ENCODE data around the gene ARID5B.

ARID5B gene

DNA sequence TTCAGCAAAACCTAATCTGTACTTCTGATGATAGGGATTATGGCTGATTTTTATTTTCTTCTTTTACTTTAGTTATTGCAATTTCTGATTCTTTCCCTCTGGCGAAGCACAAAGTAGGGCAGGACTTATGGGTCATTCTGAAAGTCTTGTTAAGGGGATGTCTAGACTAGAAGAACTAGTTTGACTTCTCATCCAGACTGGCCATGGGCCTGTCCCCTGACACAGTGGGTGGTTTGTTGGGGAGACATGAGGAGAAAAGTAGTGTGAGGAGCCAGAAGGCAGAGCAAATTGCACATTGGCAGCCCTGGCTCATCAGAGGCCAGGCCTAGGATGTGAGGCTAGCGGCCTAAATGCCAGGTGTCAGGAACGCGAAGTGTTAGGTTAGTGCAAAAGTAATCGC is 214.3 kb downstream of the ARID5B start:
- no peak for DNase-seq

DNA sequence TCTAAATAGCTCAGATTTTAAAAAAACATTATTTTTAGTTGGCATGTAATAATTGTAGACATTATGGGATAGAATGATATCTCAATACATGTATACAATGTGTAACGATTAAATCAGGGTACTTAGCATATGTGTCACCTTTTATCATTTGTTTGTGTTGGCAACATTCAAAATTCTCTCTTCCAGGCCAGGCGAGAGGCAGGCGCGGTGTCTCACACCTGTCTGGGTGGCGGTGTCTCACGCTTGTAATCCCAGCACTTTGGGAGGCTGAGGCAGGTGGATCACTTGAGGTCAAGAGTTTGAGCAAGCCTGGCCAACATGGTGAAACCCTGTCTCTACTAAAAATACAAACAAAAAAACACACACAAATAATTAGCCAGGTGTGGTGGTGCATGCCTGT is 215.4 kb downstream of the ARID5B start:
- peak; percentile 6 for DNase-seq

DNA sequence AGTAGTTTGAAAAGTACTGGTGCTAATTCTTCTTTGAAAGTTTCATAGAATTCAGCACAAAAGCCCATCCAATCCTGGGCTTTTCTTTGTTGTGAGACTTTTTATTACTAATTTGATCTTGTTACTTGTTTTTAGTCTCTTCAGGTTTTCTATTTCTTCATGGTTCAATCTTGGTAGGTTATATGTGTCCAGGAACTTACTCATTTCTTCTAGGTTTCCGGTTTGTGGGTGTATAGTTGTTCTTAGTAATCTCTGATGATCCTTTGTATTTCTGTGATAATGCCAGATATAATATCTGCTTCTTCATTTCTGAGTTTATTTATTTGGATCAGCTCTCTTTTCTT is 219.7 kb downstream of the ARID5B start:
- no peak for DNase-seq

DNA sequence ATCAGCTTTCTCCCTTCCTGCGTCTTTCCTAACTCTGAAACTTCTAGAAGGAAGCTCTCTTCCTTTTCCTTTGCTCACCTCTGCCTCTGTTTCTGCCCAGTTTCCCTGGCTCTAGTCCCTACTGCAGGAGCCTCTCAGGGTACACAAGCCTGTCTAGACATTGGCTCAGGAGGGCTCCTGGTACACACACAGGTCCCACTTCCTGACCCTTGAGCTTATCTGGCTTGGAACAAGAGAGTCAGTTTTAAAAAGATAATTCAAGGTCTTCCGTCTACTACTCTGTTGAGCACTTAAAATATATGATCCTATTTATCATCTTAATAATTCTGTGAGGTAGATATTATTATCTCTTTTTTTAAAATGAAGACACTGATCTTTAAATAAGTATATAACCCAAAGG is 226.5 kb downstream of the ARID5B start:
- DNase-seq = no peak

DNA sequence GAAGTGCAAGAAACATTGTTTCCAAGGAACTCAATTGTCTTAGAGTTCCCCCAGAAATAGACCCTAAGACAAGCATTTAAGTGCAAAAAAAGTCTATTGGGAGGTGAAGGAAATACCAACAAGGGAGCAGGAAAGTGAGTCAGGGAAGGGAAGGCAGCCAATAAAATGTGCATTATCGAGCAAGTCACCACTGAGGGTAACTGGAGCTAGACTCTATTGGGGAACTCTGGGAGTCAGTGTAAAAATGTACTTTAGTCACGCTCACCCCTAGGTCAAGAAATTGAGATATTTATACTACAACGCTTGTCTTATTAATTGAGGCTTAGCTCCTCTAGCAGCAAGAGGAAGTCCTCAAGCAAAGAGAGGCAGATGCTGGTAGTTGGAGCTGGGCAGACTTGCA is 229.4 kb downstream of the ARID5B start:
- DNase-seq = no peak

DNA sequence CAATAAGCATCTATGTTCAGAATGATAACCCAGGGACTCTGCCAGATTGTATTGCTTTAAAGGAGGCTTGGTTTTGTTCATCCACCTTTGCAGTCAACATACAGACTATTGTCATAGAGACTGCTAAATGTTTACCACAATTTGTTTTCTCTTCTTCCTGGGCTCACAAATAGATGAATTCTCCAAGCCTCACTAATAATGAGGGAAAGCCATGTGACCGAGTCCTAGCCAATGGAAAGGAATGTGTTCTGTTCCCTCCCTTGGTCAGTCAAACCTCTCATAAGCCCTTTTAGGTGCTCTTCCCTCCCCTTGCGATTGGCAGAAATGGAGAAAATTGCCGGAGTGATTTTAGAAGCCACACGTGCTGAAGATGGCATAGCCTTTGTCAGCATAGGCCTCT is 230.2 kb downstream of the ARID5B start:
- DNase-seq = no peak

DNA sequence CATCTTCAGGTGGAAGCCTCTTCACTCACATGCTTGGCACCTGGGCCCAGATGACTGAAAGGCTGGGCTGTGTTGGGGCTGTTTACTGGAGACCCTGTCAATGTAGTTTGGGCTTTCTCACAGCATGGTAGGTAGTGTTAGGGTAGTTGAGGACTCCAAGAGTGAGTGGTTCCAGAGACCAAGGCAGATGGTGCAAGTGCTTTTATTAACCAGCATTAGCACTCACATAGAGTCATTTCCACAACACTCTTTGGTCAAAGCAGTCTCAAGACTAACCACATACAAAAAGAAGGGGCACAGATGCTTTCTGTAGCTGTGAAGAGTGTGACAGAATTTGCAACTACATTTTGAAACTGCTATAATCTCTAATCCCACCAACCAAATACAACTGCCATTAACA is 232.1 kb downstream of the ARID5B start:
- no peak for DNase-seq

DNA sequence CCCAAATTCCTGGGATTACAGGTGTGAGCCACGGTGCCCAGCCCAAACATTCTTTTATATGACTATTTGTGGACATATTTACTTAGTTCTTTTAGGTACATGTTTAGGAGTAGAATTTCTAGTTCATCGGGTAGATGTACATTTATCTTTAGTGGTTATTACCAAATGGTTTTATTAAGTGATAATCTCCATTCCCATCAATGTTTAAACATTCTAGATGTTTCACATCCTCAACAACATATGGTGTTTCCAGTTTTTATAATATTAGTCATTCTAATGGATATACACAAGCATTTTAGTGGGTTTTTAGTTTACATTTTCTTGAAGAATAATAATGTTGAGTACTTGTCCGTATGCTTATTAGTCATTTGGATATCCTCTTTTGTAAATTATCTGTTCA is 235.4 kb downstream of the ARID5B start:
- no peak for DNase-seq

All from NCI-H510A (cell line).